Left renal pelvis (tissue), 4 donors: ENCODE results near the gene CIB2. TPM values are rescaled to one million over a fixed set of nuclear protein-coding genes. Genes with fewer than 3 reads are reported as not detected.

Experiments
- DNase-seq, 4 donors: peaks; one replicate each; pipeline ENCODE4 v3.0.0-alpha.2; 2013; ENCODE audit warnings: low read depth in 4 of 4, low spot score in 3 of 4
- polyA plus RNA-seq, 4 donors: library from polyadenylated mRNA; unstranded; fragments of 120-200 nt; gene quantifications; one replicate each; pipeline ENCODE4 v1.2.1, GENCODE V29; 2013; ENCODE audit not compliant: insufficient read length in 4 of 4

Gene CIB2
- polyA plus RNA-seq, 4 donors: 15.6 to 30.5 (median 29.3) TPM

GRCh38 chr15:78149805-78150751, 18.8 kb upstream of the CIB2 start:
- no peak for DNase-seq

GRCh38 chr15:78149068-78149804, 18.0 kb upstream of the CIB2 start, which contains the start of gene IDH3A:
Gene IDH3A, plus strand, starts transcription at chr15:78149362. Its CDS starts 42 bp downstream, at chr15:78149404.
- DNase-seq: peak; percentile 95 to 98 (median 96)

DNA sequence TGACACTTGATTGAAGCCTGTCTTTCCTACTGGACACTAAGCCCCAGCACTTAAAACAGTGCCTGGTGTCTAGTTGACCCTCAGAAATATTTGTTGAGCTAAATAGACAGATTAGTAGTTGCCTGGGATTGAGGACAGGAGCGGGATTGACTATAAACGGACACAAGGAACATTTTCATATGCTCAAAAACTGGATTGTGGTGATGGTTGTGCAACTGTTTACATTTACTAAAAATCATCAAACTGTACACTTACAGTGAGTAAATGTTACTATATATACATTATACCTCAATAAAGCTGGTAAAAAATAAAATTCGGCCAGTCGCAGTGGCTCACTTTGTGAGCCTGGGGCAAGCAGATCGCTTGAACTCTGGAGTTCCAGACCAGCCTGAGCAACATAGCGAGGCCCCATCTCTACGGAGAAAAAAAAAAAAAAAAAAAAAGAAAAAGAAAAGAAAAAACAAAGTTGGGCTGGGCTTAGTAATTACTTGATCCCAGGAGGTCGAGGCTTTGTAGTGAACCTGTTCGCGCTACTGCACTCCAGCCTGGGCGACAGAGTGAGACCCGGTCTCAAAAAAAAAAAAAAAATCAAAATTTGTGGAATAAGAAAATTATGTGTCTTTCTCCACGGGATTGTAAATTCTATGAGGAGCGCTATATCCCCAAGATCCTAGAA, 17.3 kb upstream of the CIB2 start:
- no peak for DNase-seq

- DNase-seq: no peak
These were observed 16.3 kb upstream of the CIB2 start for GRCh38 chr15:78147566-78147965.

GRCh38 chr15:78146425-78147154, 15.3 kb upstream of the CIB2 start:
- DNase-seq: no peak

DNA sequence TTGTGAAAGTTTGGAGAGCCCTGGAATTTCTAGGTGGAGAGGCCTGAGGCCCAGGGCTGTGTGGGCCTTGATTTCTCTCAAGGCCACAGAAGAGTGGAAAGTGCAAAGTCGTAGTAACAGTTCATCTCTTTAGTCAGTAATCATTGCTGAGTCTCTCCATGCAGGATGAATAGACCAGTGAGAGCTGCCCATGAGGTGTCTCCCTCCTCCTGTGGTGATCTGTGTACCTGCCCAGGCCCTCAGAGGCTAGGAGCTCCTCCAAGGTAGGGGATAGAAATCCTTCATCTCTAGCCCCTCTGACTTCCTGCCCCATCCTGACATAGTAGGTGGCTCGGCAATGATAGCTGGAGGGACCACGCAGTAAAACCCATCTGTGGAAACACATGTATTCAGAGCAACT, 11.1 kb upstream of the CIB2 start:
- DNase-seq: no peak

- DNase-seq: no peak
These were observed 9.0 kb upstream of the CIB2 start for GRCh38 chr15:78140292-78140691.

DNA sequence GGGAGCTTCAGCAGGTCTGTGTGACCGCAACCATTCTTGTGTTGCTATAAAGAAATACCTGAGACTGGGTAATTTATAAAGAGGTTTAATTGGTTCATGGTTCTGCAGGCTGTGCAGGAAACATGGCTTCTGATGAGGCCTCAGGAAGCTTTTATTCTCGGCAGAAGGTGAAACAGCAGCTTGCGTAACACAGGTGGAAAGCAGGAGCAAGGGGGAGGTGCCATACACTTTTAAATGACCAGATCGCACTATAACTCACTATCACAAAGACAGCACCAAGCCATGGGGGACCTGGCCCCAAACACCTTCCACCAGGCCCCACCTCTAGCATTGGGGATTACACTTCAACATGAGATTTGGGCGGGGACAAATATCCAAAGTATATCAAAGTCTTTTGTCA, 8.3 kb upstream of the CIB2 start:
- no peak for DNase-seq

- no peak for DNase-seq
These were observed 2.6 kb upstream of the CIB2 start for GRCh38 chr15:78133801-78134200.

- DNase-seq: no peak
These were observed 565 bp downstream of the CIB2 start for GRCh38 chr15:78130466-78131294.

DNA sequence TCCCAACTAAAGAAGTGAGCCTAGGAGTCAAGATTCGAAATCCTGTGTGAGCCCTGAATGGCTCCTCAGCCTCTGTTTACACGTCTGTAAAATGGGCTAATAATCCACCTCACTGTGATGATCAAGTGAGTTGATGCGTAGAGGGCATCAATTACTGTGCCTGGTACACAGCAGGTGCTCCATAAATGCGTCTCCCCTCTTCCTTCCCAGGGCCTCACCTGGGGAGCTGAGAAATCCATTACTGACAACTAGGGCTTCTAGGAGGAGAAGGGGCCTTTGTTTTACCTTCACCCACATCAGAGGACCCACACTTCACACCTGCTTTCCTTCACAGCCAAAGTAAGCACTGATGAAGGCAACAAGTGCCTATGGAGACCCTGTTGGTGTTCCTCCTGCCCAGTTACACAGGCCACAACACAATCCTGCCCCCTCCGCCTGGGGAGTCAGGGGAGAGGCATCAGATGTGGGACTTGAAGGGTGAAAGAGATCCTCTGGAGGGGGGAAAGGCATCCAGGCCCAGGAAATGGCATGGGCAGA, 1.4 kb downstream of the CIB2 start:
- no peak for DNase-seq

GRCh38 chr15:78129077-78129750, 2.0 kb downstream of the CIB2 start:
- DNase-seq: no peak

DNA sequence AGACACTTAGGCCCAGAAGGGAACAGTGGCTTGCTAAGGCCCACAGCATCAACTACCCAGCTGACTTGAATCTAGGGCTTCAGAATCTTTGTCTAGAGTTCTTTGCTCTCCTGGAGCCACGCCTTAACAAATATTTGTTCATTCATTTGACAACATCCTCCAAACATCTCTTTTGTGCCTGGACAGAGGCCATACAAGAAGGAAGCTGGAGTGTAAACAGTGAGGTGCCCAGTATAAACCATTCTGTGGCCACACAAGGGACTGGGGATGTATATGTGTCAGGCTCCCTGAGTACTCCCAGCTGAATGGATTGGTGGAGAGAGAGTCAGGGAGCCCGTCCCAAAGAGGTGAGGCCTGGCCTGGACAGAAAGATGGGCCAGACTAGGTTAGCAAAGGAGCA, 3.4 kb downstream of the CIB2 start:
- no peak for DNase-seq

DNA sequence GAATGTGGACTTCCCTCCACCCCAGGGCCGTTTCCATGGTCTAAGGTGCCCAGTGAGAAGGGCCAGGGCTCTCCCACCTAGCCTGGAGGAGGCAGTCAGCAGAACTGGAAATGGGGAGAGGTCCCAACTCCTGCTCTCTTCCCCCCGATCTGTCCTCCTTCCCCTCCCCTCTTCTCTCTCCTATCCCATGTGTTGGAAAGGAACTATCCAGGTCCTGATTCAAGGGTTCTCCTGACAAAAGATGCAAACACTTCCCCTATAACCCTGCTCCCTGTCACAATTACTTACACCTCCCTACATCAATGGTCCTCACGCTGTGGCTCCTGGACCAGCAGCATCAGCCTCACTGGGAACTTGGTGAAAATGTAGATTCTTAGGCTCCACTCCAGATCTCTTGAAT, 6.0 kb downstream of the CIB2 start:
- no peak for DNase-seq

GRCh38 chr15:78120523-78120922, 10.7 kb downstream of the CIB2 start:
- DNase-seq: no peak

DNA sequence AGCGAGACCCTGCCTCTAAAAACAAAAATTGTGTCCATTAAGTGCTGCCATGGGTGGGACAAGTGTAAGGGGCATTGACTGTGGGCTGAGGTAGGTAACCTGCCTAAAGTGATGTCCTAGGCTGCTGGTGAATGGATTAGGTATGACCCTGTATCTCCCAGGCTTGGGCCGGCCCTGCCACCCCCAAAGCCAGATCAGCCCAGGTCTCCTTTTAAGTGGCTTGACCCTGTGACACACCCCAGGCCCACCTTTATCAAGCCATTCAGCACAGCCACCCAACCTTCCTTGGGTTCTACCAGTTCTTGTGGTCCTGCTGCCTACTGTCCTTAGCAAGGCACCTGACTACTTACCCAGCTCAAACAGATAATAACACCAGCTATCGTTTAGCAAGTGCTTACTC, 18.7 kb downstream of the CIB2 start:
- no peak for DNase-seq

DNA sequence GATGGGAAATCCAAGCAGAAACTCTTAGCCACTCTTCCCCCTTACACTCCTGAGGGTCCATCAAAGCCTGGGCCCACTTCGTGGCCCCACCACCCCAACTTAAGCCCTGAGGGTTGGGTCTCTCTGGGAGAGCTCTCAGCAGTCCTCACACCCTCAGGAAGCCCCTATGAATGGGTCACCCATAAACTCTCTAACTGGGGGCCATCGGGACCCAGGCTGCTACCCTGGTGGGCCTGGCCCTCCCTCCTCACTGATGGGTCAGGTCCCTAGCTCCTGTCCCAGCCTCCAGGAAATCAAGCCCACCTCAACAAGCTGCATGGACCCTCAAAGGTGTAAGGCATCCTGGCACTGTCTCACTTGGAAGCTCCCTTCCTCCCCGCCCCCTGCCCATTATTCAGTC, 19.5 kb downstream of the CIB2 start:
- DNase-seq: no peak

- no peak for DNase-seq
These were observed 20.2 kb downstream of the CIB2 start for GRCh38 chr15:78110916-78111475.
